Measurements from ENCODE around the gene FOLR2.

GRCh38 chr11:72190631-72191071 is 25.9 kb upstream of the FOLR2 start:
- no peak for TF ChIP-seq CTCF (IDR thresholded peaks at IDR 0.05; ENCODE audit: insufficient read depth, low read length, poor library complexity, severe bottlenecking)
- TF ChIP-seq EZH2phosphoT487 (conservative IDR thresholded peaks at IDR 0.05; ENCODE audit: low read length) = no peak
